CD4-positive, alpha-beta T cell treated with Interleukin-6 at 100 ng/mL for 8 hours (primary cell): ENCODE data around the gene CASZ1.

Experiments
- DNase-seq: peaks from one replicate; pipeline ENCODE4 v3.0.0-alpha.2; 2020; ENCODE audit warnings: mixed read lengths, low spot score

CASZ1 gene

DNA sequence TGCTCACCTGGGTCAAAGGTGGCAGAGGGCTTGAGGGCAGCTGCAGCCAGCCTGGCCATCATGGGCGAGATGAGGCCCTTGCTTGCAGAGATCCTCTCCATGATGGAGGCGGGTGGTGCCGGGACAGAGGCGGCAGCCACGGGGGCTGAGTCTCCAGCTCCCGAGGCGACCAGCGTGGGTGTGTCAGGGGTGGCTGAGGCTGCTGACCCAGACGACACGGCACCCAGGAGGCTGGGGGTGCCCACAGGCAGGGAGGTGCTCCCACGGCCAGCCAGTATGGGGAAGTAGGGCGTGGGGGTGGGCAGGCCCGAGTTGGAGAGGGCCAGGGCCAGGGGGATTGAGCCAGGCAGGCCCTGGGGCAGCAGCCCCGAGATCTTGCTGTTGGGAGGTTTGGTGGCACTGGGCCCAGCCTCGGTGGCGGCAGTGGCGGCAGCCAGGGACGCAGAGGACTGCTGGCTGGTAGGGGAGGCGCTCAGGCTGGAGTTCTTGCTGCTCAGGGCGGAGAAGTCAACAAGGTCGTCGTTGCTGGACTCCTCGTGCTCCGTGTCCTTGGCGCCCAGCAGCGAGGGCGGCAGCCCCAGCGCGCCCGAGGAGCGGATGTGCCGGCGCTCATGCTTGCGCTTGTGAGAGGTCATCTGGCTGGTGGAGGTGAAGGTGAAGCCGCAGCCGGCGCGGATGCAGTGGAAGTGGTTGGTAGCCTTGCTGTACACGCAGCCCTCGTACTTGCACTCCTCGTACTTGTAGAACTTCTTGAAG, 142.9 kb downstream of the CASZ1 start:
- no peak for DNase-seq

- no peak for DNase-seq
These were observed 143.8 kb downstream of the CASZ1 start for GRCh38 chr1:10652626-10653025.

GRCh38 chr1:10651793-10652192, 144.7 kb downstream of the CASZ1 start:
- no peak for DNase-seq

DNA sequence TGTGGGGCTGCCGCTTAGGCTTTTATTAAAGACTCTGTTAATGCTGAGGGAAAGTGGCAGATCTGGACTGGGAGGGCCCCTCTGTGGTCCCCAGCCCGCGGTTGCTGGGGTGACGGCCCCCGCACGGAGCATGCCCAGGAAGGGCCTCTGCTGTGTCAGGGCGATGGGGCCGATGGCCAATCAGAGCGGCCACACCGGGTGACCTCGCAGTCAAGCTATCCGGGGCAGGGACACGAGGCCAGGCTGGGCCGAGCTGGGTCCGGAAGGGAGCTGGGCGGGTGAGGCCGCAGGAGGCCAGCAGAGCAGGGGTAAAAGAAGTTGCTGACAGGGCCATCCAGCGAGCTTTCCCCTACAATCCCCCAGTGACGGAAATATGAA, 145.1 kb downstream of the CASZ1 start:
- no peak for DNase-seq

DNA sequence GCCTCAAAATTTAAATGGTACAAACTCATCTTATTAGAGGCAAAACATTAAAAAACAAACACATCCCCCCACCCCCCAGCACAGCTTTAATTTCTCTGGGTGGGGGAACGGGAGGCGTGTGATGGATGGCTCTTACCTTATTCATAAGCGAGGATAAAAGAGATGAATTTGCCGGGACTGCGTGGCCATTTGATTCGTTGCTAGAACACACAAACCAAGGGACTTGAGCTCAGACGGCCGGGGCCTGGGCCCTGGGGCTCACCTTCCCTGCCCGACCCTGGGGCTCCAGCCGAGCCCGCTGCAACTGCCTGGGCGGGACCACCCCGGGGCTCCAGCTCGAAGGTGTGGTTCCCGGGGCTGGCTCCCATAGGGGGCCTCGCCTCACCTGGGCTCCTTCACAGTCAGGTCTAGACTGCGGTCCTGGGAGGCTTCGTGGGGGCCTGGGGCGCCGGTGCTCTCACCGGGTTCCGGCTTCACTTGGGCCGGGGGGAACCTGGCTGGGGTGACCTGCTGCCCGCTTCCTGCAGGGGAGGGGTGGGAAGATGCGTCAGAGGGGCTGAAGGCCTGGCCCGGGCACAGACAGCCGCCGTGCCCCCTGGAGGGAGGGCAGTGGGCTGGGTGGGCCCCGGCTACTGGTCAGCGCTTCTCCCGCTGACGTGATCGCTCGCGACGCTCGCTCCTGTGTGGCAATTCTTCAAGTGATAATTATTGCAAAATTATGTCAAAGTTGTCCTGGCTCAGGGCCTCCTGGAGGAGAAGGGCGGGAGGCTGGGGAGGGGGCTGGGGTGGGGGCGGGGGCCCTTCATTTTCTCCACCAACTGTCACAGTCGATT, 145.7 kb downstream of the CASZ1 start:
- DNase-seq = no peak

GRCh38 chr1:10649517-10650201, 146.8 kb downstream of the CASZ1 start:
- no peak for DNase-seq

- no peak for DNase-seq
These were observed 147.5 kb downstream of the CASZ1 start for GRCh38 chr1:10648689-10649516.

- DNase-seq = no peak
These were observed 148.9 kb downstream of the CASZ1 start for GRCh38 chr1:10647414-10648170.

GRCh38 chr1:10646347-10646861, 150.0 kb downstream of the CASZ1 start:
- DNase-seq = no peak

GRCh38 chr1:10644307-10645128, 151.9 kb downstream of the CASZ1 start:
- no peak for DNase-seq

DNA sequence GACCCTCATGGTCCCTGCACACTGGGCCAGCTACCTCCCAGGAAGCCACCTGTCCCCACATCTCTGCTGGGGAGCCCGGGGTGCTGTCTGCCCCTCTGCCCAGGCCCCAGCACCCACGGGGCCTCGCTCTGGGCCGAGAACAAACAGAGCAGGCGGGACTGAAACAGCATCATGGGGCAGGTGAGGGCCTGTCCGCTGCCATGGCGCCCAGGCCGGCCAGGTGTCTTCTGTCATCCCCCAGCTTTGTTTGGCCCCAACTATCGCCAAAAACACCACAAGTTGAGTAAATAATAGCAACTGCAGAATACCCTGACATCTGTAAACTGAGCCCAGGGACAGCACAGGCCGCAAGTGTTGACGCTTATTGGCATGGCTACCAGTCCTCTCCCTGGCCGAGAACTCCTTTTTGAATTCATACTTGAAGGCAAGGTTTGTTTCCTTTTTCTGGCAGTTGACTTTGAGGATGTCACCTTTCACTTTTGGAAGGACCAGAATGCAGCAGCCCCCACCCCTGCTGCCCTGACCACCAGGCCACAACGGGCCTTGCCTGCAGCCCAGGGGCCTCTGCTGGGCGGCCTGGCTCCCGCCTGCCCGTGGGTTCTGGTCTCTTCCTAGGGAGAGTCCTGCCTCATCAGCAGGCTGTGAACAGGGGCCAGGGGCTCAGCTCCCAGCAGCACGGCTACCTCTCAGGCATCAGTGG, 152.7 kb downstream of the CASZ1 start:
- no peak for DNase-seq

DNA sequence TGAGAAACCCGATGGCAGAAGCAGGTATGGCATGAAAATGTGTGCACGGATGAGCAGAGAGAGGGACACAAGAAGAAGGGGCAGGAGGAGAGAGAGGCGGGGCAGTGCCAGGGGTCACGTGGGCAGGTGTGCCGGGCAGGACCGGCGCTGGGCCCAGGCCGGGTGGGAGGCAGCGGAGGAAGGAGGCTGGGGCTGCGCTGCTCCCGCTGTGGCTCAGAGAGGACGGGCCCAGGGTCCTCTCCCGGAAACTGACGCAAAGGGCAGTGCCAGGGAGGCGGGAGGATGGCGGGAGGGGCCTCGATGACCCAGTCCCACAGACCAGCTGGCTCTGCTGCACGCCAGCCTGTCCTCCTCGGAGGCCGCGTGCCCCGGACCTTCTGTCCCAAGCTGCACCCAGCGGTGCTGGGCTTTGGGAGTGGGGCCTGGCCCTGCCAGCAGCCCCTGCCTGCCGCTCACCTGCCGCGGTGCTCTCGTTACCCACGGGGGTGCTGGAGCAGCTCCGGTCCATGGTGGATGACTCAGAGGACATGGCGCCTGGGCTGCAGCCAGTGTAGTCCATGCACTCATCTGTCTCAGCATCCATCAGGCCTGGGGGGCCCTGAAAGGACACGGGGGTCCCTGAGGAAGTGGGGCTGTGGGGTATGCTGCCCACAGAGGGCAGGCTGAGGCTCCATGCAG, 153.9 kb downstream of the CASZ1 start:
- DNase-seq = no peak

- DNase-seq = no peak
These were observed 154.5 kb downstream of the CASZ1 start for GRCh38 chr1:10641976-10642375.

- DNase-seq = no peak
These were observed 155.4 kb downstream of the CASZ1 start for GRCh38 chr1:10640843-10641553.

DNA sequence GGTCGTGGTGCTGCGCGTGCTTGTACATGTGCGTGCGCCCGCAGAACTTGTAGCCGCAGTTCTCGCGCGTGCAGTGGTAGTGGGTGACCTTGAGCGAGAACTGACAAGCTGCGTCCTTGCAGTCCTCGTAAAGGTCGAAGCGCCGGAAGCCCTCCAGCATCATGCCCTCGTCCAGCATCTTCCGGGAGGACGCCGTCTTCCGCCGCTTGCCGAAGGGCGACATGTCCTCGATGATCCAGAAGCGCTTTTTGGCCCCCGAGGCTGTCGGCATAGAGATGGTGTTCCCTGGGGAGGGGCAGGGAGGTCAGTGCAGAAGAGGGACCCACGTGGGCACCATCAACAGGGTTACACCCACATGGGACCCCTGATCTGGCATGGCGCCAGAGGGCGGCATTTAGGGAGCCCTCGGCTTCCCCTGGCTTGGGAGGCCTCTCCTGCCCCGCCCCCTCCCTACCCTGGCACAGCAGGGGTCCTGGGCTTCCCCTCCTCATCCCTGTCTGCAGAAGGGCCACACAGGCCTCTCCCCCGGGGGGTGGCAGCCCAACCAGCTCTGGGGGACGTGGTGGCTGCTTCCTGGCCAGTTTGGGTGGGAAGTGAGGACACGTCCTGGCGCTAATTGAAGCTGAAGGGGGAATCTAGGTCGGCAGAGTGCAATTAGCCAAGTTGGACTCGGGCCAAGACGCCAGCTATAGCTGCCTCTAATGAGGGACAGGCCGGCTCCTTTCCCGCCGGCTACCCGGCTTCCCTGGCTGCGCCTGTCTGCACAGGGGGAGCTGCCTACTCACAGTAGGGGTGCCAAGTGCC, 156.5 kb downstream of the CASZ1 start:
- no peak for DNase-seq

DNA sequence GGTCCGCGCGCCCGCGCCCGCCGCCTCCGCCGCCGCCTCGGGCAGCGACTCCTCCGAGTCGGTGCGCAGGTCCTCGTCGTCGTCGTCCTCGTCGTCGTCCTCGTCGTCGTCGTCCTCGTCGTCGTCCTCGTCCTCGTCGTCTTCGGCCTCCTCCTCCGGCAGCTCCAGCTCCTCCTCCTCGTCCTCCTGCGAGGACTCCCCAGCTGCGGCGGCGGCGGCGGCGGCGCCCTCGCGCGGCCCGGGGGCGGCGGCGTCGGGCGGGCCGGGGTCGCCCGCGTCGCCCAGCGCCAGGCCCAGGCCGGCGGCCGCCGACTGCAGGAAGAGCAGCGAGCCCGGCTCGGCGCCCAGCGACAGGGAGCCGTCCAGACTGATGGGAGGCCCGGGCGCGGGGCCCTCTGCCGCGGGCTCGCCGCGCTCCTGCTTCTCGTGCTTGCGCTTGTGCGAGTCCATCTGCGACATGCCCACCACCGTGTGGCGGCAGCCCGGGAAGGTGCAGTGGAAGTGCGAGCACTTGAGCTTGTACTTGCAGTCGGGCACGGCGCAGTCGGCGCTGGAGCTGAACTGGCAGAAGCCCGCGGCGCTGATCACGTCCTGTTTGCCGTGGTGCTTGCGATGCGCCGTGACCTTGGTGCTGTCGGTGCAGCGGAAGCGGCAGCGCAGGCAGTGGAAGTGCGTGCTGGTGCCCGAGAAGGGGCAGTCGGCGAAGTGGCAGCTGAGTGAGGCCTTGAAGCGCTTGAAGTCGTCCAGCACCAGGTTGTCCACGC, 157.3 kb downstream of the CASZ1 start:
- no peak for DNase-seq
